ENCODE measurements around the gene NFX1.
"Not testable (repeated sequence)": the region's sequence is repeated elsewhere in the genome, so short reads cannot be mapped to it uniquely, and the experiment has no call there.

Gene NFX1

DNA sequence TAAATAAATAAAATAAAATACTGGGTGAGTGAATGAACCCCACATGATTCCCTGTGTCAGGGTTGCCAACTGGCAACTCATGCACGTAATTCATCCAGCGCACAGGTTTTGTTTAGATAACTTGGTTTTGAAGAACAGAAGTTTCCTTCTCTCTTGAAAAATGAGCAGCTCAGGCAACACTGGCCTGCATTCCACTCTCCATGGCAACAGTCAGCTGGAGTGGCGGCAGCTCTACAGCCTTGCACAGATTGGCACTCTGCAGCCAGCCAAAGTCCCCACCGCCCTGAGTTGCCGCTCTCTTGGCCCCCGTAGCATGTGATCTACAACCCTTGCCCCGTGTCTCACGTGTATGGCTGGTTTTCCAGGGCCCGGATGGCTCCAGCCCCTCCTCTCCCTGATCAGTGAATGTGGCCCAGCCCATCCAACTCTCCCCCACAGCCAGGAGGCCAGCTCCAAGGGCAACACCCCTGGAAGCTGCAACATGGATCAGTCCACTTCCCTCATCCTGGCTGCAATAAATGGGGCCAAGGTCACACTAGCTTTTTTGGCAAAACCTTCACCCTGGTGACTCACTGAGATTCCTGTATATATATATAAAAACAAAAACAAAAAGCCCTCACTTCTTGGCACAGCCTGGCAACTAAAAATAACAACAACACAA, 100.9 kb downstream of the NFX1 start:
- peak; percentile 89 for DNase-seq (ENCODE audit: low read depth)

DNA sequence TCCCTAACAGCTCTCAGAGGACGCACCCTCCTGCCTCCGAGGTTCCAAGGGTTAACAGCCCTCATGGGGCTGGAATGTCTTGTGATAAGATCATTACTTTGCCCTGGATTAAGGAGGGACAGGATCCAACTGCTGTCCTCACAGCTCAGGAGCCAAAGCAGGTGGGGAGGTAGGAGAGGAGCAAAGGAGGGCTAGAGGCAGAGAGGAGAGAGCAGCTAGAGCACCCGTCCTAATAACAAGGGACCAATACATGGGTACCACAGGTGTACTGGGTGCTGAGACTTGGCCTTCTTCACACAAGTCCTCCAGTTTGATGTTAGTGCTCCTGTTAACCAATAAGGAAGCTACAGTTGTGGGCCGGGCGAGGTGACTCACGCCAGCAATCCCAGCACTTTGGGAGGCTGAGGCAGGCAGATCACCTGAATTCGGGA, 102.3 kb downstream of the NFX1 start:
- not testable (repeated sequence) for DNase-seq (ENCODE audit: low read depth)

DNA sequence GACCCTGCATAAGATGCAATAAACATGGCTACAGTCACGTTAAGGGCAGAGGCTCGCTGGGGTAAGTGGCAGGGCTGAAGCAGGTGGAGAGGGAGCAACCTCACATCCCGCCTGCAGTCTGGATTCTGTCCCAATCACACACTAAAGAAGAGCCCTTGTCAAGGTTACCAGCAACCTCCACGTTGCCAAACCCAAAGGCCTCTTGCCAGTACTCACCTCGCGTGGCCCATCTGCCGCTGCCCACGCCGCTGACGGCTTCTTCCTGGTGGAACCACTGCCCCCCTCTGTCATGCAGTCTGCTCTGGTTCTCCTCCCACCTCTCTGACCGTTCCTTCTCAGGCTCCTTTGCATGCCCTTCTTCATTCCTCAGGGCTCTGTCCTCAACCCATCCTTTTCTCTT, 103.3 kb downstream of the NFX1 start:
- no peak for DNase-seq (ENCODE audit: low read depth)

DNA sequence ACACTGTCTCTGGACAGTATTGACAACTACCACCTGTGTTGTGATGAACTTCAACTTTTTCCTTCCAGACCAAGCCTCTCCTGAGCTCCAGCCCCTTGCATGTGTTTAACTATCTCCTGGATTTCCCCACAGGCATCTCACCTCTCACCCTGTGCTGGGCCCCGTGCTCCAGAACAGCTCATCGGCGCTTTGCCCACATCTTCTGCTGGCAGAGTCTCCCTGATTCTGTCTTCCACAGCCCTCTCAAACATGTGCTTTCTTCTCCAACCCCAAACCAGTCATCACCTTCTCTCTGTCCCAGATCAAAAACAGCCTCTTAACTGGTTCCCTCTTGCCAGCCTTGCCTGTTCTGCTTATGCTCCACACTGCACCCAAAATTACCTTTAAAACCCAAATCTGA, 103.7 kb downstream of the NFX1 start:
- DNase-seq (ENCODE audit: low read depth): not testable (repeated sequence)

DNA sequence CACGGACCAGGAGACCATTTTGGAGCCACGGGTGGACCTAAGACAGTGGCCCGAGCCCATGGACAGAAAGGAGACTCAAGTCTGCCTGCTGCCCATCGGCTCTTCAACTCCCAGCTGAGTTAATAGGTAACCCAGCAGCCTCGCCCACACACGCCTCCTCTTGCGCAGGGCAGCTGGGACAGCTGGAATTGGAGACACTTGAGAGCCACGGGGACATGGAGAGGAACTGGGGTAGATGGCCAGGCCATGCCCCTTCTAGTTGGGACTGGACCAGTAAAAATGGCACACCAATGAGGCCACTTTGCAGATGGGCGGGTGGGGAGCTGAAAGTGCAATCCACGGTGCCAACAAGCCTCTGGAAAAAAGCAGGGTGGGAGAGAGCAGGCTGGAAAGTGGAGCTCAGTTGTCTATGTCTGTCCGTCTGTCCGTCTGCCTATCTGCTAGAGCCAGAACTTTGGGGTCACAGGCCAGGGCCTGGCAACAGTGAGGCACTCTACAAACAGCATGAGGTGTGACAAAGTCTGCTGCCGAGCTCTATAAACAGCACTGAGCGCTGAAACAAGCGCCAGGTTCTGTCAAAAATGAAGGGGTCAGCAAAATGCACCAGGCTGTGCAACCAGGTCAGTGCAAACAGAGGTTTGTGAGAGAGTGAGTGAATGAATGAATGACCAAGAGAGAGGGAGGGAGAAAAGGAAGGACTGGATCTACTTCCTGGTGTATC, 105.0 kb downstream of the NFX1 start:
- DNase-seq (ENCODE audit: low read depth): not testable (repeated sequence)

DNA sequence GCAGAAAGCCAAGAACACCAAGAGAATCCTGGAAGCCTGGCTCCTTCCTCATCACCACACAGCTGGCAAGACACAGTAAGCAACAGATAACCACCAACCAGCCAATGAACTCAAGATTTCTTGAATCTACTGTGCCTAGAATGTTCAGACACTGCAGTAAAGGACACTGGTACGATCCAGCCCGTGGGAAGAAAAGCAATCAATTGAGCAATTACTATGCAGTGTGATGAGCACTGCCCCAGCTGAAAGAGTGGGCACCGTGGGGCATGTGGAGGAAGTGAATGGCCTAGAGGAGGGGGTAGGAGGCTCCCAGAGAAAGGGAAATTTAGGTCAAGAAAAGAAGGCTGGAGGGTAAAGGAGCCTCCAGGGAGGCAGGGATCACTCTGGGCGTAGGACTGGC, 107.5 kb downstream of the NFX1 start:
- DNase-seq (ENCODE audit: low read depth): not testable (repeated sequence)

DNA sequence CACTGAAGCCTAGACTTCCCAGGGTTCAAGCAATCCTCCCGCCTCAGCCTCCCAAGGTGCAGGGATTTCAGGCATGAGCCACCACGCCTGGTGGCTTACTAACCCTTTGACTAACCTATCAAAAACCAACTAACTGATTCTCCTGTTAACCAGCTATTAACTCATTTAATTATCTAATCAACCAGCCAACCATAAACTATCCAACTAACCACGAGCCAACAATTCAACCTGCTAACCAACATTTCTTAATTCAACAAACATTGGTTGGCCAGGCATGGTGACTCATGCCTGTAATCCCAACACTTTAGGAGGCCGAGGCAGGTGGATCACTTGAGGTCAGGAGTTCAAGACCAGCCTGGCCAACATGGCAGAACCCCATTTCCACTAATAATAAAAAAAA, 108.7 kb downstream of the NFX1 start:
- DNase-seq (ENCODE audit: low read depth): not testable (repeated sequence)

DNA sequence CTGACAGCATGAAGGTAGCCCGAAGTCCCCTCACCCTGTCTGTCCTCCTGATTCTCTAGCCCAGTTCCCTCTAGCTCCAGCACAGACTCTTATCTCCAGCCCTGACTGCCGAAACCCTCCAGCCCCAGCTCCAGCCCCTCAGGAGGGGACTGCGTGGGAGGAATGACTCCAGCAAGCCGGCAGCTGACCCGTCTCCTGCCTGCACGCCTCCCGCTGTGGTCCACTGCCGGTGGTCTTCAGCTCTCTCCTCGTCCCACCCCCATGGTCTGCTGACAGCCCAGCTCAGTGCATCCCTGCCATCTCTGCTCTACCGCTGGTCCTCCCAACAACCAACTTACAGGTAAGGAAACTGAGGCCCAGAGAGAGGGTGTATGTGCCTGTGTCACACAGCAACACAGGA, 111.5 kb downstream of the NFX1 start:
- DNase-seq (ENCODE audit: low read depth): not testable (repeated sequence)

DNA sequence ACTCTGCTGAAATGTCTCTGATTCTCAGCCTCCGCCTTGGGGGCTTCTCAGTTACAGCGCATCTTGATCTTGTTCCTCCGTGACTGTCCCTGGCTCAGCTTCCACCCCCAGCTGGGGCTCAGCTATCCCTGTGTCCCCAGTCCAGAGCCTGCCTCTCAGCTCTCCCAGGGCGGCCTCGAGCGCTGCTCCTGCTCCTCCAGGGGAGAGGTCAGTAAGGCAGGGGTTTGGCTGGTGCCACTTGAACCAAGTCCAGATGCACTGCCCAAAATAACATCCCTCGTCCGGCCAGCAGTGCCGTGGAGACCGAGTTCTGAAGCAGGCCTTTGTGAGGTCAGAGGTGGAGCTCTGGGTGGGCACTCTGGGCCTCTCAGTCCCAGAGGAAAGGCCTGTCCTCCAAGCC, 112.1 kb downstream of the NFX1 start, which contains the start of gene AQP7:
TSS of gene AQP7 (minus strand) at position 198 of the 400 bp plus-strand sequence. CDS start 1,306 bp downstream, outside the sequence.
- not testable (repeated sequence) for DNase-seq (ENCODE audit: low read depth)

DNA sequence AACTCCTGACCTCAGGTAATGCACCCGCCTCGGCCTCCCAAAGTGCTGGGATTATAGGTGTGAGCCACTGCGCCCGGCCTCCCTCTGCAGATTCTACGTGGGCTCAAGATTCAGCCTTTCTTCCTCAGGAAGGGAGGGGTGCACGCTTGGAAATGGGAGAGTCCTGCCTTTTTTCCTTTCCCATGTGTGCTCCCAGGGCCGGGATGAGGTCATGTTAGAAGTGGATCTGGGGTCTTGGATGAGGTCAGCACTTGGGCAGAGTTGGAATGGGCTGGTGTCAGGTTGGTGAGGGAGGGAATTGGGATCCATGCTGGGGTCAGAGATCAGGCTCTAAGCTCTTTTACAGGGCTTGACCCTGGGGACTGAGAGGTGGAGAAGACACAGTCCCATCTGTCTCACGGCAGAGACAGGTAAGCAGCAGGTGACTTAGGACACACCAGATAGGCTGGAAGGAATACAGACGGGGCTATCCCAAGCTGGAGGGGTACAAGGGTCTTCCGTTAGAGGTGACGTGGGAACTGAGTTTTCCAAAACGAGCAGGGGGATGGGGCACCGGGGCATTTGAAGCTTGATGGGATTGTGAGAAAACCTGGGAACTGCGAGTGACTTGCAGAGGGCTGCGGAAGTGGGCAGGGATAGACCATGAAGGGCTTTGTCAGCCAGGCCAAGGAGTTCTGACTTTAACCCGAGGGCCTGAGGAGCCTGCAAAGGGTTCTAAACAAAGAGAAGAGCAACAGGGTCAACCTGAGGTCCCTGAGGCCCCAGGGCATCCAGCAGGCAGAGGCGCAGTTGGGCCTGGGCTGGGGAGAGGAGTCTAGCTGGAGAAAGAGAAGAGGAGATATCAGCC, 113.8 kb downstream of the NFX1 start:
- no peak for DNase-seq (ENCODE audit: low read depth)

DNA sequence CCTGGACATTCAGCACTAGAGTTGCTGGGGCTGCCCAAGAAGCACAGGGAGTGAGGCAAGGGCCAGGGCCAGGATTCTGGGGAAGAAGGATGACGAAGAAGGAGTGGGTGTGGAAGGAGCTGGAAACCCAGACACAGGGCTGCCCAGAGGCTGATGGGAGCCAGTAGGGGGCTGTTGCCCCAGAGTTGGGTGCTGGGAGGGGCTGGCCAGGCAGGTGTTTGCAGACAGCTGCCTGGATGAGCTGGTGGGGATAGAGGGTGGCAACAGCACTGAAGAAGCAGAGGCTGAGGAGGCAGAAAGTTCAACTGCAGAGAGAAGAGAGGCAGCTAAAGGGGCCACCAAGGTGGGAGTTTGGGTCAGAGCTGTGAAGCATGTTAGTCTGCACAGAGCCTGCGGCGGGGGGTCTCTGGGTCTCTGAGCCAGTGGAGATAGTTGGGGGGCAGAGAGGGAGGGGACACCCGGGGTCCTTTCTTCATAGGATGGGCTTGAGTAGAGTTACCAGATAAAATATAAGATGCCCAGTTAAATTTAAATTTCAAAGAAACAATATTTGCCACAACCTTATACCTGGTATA, 114.6 kb downstream of the NFX1 start:
- DNase-seq (ENCODE audit: low read depth): no peak

DNA sequence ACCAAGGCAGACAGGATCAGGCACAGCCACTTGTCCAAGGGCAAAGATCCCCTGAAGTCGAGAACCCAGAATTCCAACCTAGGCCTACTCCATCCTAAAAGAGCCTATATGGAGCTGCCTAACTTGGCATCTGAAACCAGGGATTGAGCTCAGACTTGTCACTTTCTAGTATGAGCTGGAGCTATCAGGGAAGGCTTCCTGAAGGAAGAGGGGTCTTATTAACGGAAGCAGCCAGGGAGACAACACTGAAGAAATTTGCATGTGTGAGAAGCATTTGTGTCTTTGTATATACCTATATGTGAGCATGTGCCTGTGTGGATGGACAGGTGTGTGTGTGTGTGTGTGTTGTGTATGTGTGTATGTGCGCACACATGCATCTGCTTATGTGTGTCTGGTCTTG, 116.7 kb downstream of the NFX1 start:
- no peak for DNase-seq (ENCODE audit: low read depth)

DNA sequence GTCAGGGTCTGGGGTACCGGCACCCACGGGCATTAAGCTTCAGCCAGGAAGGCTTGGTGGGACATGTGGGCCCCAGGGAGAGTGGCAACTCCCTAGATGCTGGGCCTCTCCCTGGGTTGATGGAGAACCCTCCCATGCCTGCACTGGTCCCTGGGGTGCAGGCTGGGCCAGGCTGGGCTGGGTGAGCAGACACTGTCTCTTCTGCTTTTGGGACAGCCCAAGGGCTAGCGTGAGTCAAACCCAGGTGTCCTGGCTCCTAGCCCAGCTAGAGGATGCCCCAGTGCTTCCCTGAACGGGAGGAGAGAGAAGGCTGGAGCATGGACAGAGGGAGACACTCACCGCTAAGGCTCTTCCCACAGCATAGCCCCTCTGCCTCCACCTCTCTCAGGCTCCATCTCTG, 117.8 kb downstream of the NFX1 start:
- no peak for DNase-seq (ENCODE audit: low read depth)

DNA sequence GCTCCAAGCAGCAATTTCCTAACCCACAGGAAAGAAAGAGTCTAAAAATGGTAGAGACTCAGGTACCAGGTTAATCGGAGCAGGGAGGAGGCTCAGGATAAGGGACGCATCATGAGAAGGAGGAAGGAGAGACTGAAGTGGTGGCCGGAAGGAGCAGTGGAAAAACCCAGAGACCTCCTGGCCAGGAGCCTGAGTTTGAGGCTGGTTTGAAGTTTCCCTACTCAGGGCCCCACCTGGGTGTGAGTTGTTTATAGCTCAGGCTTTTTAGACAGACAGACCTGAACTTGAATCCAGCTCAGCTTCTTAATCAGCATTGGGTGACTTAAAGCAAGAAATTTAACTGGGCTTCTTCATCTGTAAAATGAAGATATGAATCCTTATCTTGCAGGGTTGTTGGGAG, 124.0 kb downstream of the NFX1 start:
- DNase-seq (ENCODE audit: low read depth): no peak

DNA sequence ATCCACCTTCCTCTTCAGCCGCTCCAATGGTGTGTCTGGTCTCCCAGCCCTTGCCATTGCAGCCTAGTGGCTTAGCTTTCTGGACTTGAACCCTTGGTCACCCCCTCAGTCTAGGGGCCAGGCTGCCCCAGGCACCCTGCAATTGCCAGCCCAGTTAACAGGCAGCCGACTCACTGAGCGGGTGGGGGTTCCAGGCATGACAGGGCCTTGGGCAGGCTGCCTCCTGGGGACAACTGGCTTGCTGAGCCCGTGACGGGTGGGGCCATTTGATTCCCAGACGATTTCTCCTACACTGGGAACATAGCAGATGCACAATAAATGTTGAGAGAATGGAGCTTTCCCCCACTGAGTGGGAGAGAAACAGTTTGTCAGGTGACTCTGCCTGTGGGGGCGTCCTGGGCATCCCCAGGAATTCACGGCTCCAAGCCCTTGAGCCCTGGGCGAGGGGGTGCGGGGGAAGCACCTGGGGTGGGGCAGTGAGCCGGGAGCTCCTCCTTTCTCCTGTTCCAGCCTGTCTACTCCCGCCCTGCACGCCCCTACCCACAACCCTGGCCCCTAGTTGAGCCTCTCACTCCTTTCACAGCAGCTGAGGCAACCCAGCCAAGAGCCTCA, 124.7 kb downstream of the NFX1 start:
- DNase-seq (ENCODE audit: low read depth): no peak

DNA sequence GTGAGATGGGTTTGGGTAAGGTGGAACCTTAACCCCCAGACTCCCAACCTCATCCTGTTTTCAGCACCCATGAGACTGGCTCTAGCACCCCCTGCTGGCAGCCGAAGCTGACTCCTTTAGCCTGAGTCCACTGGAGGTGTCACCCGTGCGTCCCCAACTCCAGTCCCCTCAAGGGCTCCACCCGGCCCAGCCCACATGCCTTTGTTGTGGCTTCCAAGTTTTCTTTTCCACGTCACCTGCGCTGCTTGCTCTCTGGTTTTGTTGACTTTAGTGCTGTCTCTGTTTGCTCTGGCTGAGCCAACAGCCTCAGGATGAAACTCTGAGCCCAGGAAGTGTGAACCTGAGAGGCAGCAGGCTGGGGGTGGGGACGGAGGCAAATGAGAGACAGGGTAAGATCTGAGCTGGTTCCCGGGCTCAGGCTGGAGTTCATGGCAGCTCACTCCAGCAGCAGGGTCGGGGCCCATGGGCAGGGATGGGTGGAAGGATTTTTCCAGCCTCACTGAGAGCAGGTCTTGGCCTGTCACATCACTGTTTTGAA, 125.3 kb downstream of the NFX1 start:
- no peak for DNase-seq (ENCODE audit: low read depth)

DNA sequence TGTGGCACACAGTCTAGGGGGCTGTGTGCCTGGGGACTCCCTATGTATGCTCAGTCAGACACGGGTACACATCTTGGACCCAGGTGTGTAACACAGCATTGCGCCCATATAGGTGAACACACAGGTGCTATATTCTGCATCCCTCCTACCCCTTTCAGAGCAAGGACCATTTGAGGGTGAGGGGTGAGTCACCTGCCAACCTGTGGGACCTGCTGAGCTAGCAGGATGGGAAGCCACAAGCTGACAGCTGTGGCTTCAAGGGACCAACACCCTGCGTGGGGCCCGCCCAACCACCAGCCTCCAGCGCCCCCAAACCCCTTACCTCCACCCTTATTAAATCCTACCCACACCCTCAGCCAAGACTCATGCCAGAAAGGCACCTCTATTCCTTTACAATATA, 126.7 kb downstream of the NFX1 start:
- DNase-seq (ENCODE audit: low read depth): no peak

DNA sequence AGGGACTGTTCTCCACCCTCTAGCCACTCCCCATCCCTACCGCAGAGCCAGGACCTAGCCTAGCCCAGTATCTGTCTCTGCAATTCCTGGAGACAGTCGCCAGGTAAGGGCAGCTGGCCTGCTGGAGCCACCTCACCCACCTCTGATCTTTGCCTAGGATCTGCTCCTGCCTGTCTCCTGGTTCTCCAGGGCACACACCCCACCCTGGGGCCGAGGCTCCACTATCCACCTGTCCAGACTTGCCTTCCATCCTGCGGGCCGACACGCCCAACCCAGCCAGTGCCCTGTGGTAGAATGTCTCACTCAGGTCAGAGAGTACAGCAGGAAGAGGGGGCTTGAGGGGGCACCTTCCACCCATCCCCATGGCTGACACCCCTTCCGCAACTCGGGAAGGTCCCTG, 127.8 kb downstream of the NFX1 start:
- DNase-seq (ENCODE audit: low read depth): no peak

DNA sequence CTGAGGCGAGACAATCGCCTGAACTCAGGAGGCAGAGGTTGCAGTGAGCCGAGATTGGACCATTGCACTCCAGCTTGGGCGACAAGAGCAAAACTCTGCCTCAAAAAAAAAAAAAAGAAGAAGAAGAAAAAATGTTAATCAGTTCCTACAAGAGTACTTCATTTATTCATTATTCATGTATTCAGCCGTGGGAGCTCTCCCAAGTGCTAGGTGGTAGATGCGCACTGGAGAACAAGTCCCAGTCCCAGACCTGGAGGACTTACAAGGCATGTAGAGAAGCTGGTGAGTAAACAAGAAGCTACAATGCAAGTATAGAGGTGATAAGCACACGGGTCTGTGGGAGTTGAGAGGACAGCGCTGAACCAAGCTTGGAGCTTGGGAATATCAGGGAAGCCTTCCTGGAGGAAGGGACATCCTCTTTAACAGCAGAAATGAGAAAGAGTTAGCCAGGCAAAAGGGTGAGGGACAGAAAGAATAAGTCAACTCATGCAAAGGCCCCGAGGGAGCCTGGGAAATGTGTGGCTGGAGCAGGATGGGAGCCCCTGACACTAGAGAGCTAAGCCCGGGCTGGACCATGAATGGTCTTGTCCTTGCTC, 129.5 kb downstream of the NFX1 start:
- no peak for DNase-seq (ENCODE audit: low read depth)

All from GM04504 (cell line).